HG02763 (cell line): ENCODE measurements around the gene PTPRG.

Experiments
- ATAC-seq: cut with Tn5 transposase; IDR thresholded peaks from one replicate; pipeline ENCODE4 v1.9.1; 2021; ENCODE audit warnings: mild to moderate bottlenecking, moderate library complexity; ENCODE audit not compliant: unreplicated experiment

The PTPRG gene

DNA sequence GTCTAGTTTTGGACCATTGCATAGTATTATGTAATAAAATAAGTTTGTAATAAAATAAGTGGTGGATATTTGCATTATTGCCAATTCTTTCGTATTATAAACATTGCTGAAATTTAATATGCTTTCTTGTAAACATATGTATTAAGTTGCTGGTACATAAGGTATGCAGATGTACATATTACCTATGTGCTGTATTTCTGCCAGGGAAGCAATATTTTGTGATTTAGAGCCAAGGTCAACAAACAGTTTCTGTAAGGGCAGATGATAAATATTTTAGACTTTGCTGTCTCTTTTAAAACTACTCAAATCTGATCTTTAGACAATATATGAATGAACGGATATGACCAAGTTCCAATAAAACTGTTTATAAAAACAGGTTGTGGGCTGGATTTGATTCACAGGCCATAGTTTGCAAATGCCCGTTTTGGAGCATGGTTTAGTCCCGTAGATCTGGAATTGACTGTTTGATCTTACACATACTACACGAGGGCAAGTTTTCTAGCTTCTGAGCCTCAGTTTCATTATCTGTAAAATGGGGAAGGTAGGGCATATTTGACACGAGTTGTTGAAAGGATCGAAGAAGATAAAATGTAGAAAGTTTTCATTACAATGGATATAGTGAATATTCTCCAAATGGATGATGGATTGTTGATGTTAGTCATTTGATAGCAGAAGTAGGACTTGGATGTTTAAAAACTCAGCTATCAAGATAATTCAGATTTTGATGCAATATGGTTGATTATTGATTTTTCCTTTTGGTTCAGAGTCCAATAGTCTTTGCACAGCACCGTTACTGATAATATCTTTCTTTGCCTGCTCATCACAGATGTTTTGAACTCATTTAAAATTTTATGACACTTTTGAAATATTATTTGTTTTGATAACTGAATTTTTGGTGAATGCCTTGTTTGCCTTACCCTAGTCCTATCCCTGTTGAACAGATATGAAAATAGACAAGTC lies 417.4 kb downstream of the PTPRG start:
- ATAC-seq, result no peak

DNA sequence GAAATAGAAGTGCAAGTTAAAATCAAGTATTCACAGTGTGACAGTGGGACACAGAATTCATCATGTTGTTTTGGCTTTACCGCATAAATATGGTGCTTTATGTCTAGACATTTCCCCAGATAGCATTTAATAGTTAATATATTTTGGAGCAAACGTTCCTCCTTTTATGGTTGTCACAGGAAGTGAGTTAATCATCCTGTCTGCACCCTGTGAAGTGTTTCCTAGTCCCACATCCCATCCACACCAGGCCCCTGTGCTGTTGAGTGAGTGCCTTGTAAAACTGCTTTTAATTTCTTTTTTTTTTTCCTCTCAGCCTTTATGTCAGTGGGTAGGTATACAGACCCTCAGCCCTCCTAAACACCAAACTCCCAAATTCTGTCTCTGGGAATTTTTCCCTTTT lies 418.3 kb downstream of the PTPRG start:
- no peak for ATAC-seq

DNA sequence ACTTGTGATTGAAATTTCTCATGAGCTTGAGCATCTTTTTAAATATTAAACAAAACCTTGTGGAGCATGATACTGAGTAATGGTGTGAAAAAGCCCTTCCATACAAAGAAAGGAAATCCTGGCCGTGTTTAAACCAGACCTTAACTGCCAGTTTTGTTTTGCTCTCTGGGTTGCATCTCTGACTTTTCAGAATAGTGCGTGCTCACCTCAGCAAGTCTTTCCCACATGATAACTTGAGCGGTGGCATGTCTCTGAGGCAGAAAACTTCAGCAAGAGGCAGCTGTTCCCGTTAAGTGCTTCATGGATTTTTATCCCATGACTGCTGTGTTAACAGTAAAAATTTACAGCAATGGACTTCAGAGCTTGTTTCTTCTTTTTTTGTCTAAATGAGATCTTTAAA lies 418.7 kb downstream of the PTPRG start:
- ATAC-seq, result no peak

DNA sequence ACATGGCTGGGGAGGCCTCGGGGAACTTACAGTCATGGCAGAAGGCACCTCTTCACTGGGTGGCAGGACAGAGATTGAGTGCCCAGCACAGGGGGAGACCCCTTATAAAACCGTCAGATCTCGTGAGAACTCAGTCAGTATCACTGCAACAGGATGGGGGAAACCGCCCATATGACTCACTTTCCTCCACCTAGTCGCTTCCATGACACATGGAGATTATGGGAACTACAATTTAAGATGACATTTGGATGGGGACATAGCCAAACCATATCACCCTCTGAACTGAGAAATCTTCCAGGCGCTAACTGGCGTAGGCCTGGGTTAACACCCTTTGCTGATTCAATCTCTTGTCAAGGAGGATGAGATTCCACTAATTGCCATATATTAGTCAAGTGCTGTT lies 419.7 kb downstream of the PTPRG start:
- no peak for ATAC-seq

DNA sequence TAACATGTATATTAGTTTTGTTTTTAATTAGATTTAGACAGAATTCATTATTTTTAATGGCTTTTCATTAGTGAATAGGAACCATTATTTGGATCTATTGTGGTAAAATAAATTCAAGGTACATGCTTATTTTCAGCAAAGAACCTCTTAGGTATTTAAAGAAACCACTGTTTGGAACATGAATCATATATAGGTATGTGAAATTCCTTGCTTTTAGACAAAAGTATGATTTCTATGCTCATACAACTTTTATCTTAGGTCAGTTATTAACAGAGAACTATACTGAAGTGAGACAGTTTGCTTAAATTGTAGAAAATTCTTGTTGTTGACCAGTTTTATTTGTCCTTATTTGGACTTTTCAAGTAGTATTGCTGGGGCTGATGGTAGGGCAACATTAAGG lies 422.1 kb downstream of the PTPRG start:
- no peak for ATAC-seq

DNA sequence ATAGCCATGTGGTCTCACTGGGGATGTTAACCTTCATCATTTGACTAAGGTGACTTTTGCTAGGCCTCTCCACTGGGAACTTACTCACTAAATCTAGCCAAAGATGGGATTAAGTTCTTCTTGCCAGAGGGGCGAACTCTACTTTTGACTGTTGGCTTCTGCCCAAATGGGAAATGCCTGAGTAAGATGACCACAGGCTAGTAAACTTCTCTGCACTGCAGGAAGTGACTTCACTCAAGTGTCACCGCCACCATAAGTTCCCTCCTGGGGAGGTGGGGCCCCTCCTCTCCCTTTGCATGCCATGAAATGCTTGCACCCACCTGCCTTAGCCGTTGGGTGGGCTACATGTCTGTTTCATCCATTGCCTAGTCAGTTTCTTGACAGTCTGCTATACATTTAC lies 423.6 kb downstream of the PTPRG start:
- ATAC-seq, result no peak

DNA sequence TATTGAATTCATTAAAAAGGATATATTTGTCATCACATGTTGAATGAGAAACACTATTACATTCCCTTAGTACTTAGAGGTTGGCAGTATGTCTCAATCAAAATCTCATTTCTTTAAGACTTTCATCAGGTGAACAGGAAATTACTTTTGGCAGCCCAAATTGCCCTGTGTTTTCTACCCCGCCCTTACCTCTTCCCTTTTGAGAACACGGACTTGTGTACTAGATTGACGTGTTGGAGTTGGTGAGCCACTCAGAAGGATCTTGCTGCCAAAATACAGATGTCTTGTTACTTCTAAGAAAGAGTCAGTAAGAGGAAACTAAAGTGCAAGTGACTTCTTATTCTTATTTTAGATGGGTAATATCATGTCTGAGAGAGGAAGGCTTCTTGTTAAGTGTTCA lies 425.1 kb downstream of the PTPRG start:
- ATAC-seq, result no peak

DNA sequence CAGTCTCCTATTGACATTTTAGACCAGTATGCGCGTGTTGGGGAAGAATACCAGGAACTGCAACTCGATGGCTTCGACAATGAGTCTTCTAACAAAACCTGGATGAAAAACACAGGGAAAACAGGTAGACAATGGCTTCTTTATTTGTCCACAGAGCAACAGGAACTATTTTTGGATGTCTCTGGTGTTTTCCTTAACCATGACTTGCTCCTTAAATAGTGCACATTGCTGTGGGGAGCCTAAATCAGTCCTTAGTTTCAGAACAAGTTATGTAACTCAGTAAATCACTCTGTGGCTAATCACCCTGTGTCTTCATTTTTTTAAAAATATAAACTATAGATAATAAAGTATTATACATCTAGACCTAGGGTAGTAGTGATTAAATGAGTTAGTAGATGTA lies 428.3 kb downstream of the PTPRG start:
- ATAC-seq, result no peak

DNA sequence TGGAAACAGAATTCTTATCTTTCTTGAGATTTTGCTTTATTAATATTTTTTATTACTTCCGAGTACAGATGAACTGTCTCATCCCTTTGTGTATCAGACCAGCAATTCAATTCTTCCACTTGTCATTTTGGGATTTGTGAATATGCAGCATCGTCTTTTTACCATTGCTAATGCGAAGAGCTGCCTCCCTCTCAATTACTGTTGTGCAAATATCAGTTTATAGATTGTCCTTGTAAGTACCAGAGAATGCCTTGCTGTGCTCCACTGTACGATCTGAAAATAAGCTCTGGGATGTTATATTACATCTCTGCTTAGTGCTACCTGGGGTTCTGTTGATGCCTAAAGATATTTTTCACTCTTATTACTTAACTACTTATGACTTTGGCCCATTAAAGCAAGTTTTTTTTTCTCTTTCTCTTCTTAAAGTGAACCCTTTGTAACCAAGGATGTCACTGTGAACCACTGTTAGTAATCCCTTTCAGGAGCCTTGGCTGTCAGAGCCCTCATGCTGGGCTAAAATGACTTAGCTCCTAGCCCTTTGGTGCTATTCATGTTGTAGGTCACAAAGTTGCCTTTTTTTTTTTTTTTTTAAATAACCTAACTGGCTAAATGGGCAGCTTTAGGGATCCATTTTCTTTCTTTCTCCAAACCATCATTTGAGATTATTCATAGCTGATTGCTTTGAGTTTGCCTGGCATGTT lies 429.1 kb downstream of the PTPRG start:
- no peak for ATAC-seq

DNA sequence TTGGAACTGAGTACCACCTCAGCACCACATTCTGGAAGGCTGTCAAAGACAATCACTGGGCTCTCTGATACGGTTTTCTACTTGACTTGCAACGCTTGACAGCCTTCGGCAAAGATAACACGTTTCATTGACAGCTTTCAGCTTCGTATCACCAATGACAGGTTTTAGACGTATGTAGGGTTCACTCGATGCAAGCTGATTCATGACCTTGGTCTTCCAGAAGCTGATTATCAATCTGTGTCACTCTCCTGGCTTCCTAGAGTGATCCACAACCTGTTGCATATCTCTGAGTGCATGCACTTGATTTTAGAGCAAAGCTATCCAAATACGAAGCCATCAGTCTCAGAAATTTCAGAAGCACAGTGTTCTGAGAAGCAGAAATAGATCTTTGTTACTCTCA lies 430.3 kb downstream of the PTPRG start:
- ATAC-seq, result no peak

DNA sequence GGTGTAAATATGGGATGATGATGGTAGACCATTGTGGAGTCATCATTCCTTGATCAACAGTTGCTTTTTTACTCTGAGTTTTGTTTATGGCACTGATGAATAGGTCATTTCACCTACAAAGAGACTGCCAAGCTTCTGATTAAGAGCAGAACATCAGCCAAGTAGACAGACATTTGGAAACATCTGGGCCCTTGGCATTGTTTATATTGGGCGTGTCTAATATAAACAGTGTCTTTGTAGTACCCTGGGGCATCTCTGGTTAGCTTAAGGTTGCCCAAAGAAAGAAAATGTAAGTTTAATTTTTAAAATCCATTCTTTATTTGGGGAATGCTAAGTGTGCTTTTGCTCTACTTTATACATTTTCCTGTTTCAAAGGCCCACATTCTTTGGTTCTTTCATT lies 435.0 kb downstream of the PTPRG start:
- ATAC-seq, result no peak

DNA sequence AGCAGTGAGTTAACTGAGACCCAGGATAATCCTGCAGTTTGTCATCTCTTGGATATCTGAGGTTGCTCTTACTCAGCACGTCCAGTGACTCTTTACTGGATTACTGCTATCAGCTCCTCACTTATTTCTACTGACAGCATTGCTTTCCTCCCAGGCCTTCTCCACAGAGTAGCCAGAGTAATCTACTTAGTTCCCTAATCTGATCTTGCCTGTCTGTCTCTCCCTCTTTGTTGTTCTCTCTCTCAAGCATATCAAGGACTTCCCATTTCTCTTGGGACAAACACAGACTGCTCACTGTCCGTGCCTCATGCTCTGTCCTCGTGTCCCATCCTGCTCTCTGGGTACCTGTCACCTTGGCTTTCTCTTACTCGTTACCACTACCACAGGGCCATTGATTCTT lies 435.7 kb downstream of the PTPRG start:
- ATAC-seq, result no peak

DNA sequence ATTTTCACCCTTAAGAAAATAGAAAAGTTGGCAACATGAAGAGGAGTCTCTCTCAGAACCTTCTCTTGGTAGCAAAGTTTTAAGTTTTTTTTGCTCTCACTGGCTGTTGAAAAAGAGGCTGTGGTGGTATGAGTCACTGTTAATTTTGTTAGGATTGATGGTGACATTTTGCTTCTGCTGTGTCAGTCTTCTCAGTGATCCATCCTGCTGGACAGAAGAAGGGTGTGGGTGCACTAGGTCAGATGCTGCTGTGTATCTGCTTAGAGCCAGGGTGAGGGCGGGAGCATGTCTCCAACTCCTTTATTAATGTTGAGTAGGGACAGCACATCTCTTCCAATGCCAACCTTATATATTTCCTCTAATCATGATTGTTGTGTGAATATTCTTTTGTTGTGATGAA lies 442.5 kb downstream of the PTPRG start:
- no peak for ATAC-seq

DNA sequence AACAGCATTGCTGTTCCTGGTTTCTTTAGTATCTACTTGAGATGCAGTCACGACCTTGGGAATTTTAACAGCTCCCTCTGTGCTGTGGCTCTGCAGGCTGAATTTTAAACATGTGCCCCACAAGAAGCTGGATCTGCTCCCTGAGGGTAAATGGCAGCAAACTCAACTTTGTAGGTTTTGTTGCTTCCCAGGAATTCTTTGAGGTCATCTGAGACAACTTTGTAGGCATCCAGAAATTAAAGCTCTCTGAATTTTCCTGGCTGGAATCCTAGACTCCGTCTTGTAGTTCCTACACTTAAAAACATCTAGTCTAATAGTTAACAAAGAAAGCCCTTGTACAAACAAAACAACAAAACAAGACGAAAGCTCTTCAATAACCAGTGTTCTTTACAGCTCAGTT lies 445.7 kb downstream of the PTPRG start:
- ATAC-seq, result no peak

DNA sequence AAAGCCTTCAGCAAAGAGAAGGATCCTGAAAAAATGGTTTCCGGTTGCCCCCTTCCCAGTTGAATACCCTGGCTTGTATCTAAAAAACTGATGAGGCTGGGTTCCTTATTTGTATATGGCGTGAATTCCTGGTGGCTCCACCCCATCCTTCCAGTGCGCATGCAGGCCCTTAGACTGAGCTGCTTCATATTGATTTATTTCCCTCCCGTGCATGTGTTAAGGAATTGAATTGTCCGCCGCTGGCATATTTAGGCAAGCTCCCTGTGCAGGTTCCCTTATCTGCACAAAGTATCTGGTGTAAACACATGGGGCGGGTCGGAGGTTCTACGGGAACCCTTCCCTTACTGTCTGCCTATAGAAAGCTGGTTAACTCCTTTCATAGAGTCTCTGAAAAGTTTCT lies 449.6 kb downstream of the PTPRG start:
- no peak for ATAC-seq

DNA sequence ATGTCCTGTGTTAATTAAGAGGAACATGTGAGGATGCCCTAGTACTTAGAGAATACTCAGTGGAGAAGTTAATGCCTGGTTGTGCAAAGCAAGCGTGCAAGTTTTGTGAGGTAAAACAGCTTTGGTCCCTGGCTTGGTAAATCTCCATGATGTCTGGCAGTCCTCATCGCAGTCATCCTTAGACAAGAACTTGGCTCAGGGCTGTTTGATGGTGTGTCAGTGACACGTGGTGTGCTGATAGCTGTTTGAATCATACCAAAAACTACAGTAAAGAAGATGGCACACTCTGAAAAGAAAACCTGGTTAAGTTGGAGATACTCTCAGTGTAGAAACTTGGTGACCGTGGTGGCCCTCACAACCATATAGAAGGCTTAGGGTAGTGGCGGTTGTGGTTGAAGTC lies 450.3 kb downstream of the PTPRG start:
- no peak for ATAC-seq

DNA sequence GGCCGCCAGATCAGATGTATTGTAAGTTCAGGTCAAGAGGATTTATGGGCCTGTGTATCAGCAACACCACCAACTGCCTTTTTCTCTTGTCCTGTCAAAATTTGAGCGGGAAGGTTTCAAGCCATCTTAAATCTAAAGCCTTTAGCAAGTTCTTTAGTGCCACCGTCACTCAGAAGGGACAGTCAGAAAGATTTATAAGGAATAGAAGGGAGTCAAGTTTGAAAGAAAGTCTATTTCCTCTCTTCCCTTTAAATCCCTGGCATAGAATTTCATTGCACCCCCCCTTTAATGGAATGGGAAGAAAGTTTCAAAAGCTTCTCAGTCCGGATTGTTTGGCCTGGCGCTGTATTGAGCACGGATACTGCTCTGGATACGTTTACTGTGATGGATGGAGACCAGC lies 452.6 kb downstream of the PTPRG start:
- no peak for ATAC-seq

DNA sequence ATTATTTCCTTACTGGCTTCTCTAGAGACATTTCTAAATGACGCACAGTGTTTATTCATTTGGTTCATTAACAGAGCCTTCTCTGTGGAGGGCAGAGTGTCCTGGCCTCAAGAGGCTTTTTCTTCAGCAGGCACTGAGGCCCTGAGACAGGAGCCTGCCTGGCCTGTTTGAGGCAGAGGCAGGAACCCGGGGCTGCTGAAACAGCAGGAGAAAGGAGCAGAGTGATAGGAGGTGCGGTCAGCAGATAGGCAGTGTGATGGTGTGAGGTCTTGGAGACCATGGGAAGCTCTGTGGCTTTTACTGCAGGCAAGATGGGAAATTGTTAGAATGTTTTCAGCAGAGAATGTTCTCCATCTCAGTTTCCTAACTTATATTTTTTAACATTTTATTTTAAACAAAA lies 453.7 kb downstream of the PTPRG start:
- ATAC-seq, result no peak

DNA sequence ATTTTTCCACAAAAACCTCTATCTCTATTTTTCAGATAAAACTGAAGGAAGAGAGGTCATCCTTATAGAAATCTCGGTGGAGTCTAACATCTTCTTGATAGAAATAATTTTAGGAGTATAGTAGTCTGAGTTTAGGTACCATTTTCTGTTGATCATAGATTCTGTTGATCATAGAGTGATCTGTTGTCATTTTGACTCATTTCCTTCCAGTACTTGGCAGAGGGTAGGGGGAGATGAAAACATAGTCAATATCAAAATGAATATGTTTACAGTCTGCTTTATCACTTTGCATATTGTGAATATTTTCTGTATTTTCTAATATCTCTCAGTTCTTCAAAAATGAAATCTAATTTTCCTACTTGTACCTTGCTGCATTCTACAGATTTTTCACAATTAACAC lies 458.5 kb downstream of the PTPRG start:
- no peak for ATAC-seq

DNA sequence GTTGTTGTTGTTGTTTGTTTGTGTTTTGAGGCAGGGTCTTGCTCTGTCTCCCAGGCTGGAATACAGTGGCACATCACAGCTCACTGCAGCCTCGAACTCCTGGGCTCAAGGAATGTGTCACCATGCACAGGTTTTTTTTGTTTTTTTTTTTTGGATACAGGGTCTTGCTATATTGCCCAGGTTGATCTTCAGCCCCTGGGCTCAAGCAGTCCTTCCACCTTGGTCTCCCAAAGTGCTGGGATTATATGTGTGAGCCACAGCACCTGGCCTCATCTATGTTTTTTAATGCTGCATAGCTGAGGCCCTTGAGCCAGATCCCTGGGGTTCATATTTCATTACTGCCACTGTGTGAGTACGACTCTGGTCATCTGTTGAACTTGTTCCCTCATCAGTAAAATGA lies 459.3 kb downstream of the PTPRG start:
- ATAC-seq, result no peak

DNA sequence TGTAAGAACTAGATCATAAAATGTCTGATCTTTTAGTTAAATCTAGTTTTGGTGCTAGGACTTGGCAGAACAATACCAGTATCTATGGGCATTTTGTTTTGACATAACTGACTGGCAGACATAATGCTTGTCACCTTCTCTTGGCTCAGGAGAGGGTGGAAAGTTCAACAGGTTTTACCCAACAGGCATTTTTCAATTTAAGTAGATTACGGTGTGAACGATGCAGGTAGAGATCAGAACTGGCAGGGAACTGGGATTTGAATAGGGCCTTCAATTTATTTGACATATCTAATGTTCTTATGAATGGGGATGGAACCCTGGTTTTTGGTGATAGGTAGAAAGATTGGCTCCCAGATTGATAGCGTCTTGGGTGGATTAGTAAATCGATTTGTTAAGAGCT lies 460.9 kb downstream of the PTPRG start:
- ATAC-seq, result no peak

DNA sequence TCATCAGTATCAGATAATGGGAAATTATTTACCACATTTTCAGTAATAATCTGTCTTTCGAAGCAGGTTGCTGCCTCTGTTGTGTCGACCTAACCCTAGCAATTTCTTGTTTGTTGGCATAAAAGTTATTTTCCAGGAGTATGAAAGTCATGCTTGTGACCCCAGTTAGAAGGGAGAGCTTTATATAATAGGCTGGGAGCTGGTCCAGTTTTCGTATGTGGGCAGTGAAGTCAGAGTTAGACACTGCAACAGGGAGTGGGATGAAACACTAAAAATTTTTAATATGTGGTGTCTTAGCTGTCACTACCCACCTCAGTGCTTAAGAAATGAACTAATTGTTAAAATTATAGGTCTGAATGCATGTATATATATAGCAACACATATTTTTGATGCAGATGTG lies 463.5 kb downstream of the PTPRG start:
- no peak for ATAC-seq
